Kasumi-1 (cell line): ENCODE measurements around the gene ITPRIPL2.
A peak's percentile ranks its signal among the peaks of the same experiment; 100 is the strongest.

Experiments
- DNase-seq, 2 experiments: peaks; one replicate each; lab custom pipeline; 2025; lab: John Stamatoyannopoulos, UW

Gene ITPRIPL2

DNA sequence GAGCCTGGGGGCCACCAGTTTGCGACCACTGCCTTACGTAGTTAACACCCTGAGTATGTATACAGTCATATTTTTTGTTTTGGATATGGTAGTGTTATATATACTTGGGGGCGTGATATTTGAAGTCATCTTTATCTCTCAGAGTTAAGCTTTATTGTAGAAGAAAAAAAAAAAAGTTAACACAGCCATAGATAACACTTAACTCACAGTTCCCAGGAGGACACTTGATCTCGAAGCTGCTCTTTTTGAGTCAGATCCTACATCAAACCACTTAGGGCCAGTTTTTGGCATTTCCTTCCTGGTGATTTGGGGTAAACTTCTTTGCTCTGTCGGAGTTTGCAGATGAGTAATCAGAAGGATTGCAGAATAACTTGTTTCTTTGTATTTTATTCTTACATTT, 5.8 kb downstream of the ITPRIPL2 start:
- no peak for DNase-seq

- DNase-seq: no peak
Measured at GRCh38 chr16:19123535-19124178, 9.9 kb downstream of the ITPRIPL2 start.

DNA sequence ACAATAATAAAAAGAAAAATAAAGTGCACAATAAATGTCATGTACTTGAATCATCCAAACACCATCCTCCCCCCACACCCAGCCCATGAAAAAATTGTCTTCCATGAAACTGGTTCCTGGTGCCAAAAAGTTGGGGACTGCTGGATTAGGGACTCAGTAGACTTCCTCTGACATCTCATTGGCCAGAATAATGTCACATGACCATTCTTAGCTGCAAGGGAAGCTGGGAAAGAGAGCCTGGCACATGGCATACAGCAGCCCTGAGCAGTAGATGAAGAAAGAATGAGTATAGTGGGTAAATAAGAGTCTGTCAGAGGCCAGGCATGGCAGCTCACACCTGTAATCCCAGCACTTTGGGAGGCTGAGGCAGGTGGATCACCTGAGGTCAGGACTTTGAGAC, 12.5 kb downstream of the ITPRIPL2 start:
- no peak for DNase-seq

DNA sequence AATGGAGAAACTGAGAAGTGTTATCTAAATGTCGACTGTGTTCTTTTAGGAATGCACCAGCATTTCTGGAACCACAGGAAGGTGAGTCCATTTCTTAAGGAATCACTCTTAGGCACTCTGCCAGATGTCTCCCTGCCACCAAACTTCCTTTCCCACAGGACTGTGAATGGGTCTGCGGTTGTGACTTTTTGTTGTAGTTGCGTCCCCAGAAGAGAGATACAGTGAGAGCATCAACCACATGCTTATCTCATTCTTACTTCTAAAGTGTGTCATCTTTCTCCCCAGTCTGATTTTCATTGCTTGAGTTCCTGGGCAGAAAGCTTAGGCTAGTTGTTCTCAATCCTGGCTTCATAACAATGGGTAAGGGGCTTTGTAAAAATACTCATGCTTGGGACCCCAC, 13.4 kb downstream of the ITPRIPL2 start:
- peak in 1 of 2 experiments; percentile 1 for DNase-seq

- no peak for DNase-seq
Measured at GRCh38 chr16:19127674-19128131, 13.9 kb downstream of the ITPRIPL2 start.

- DNase-seq: no peak
Measured at GRCh38 chr16:19128454-19129200, 14.9 kb downstream of the ITPRIPL2 start.

- DNase-seq: no peak
Measured at GRCh38 chr16:19130385-19130784, 16.6 kb downstream of the ITPRIPL2 start.

- DNase-seq: peak; percentile 46 to 63
Measured at GRCh38 chr16:19130852-19131824, 17.4 kb downstream of the ITPRIPL2 start.

DNA sequence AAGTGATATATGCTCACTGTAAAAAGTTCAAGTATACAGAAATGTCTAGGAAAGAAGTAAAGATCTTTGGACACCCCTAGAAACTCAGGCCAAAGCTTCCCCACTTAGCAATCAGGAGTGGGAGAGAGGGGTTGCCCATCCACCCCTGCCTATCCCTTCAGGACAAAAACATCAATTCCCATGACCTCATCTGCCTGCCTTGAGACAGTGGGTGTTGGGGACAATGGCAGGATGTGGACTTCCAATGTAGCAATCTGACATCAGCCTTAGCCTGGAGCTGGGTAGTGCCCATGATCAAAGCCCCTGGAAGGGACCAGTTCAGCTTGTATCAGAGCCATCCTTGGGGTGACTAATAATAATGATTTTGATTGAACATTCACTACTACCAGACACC, 18.1 kb downstream of the ITPRIPL2 start:
- DNase-seq: no peak

GRCh38 chr16:19132255-19132654, 18.5 kb downstream of the ITPRIPL2 start:
- DNase-seq: no peak

- no peak for DNase-seq
Measured at GRCh38 chr16:19132898-19133297, 19.1 kb downstream of the ITPRIPL2 start.

GRCh38 chr16:19133600-19133999, 19.8 kb downstream of the ITPRIPL2 start:
- no peak for DNase-seq

GRCh38 chr16:19135201-19135842, 21.6 kb downstream of the ITPRIPL2 start:
- DNase-seq: no peak

GRCh38 chr16:19135896-19136438, 22.2 kb downstream of the ITPRIPL2 start:
- DNase-seq: no peak

DNA sequence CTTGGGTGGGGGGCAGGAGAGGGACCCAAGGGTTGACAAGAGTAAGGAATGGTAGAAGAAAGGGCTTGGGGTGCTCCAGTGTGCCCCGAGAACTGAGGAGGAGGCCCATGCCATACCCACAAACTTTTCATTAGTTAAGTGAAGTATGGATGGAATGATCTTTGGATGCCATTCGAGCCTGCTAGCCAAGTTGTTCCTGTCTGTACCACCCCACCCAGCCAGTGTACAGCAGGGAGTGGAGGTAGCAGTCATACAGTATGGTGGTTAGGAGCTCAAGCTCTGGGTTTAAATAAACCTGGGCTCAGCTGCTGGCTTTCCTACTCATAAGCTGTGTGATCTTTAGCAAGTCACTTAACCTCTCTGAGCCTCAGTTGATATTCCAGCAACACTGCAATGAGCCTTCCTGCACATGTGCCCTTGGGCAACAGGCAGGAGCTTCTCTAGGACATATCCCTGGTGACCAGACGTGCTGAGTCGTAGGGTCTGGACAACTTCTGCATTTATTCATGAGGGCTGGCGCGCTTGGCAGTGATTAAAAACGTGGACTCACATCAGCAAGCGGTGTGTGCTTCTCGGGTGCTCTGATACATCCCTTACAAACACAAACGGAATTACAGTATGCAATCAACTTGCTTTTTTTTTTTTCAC, 22.9 kb downstream of the ITPRIPL2 start:
- DNase-seq: no peak

DNA sequence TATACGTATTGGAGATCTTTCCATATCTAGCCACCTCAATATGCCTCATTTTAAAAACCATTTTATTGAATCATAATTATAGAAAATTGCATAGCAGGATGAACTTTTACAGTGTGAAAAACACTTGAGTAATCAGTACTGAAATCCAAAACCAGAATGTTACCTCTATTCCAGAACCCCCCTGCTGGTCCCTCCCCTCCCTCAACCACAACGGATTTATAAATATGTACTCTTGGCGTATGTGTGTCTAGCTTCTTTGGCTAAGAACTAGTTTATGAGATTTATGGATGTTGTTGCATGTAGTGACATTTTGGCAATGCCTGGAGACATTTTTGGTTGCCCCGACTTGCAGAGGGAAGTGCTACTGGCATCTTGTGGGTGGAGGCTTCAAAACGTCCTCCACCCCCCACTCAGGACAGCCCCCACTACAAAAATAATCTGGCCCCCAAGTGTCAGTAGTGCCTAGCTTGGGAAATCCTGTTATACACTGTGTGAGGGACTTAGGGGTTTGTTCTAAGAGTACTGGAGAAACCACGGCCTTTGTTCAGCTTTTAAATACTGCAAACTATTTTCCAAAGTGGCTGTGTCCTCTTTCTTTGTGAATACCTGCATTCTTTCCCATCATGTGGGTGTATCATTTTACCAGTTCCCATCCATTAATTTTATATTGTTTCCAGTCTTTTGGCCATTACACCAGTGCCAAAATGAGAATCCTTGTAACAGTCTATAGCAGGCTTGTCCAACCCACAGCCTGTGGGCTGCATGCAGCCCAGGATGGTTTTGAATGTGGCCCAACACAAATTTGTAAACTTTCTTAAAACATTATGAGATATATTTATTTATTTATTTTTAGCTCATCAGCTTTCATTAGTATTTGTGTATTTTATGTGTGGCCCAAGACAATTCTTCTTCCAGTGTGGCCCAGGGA, 23.7 kb downstream of the ITPRIPL2 start:
- no peak for DNase-seq

DNA sequence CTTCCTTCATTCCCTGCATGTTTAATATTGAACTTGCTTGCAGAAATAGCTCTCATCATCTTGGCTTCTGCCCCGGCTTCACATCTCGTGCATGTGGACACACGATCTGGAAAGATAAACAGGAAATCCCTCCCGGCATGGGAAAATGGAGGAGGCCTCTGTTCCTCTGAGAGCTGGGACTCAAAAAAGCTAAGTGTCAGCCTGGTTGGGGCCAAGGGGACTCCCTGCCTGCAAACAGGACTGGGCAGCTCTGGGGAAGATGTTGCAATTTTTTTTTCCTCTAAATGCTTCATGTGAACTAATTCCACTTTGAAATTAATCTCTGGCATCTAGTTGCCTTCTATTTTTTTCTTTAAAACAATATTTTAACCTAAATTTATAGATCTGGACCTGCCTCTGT, 24.8 kb downstream of the ITPRIPL2 start:
- DNase-seq: no peak

DNA sequence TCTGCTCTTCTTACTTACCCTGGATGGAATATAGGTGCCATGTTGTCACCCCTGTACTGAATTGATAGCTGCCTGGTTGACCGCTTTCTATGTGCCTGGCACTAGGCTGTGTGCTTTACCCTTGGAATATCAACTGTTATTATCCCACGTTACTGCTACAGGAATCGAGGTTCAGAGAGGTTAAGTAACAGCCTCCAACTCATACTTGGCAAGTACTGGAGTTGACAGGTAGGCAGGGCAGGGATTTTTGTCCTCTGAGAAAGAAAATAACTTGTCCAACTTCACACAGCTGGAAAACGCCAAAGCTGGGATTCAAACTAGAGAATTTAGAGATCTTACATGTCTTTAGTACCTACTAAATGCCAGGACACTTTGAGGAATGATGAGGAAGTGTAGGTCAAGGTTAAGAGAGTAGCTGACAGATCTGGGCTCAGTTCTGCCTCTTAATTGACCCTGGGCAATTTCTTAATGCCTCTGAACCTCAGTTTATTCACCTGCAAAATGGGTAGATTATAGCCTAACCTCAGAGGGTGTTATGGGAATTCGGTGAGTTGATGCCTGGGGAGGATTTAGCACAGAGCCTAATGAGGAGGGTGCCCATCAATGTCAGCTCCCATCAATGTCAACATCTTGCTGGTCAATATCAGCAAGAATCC, 25.8 kb downstream of the ITPRIPL2 start:
- DNase-seq: no peak

GRCh38 chr16:19140396-19140795, 26.6 kb downstream of the ITPRIPL2 start:
- no peak for DNase-seq
